ENCODE measurements around the gene IGF1R.
A peak's percentile ranks its signal among the peaks of the same experiment; 100 is the strongest.

IGF1R gene

GRCh38 chr15:98900356-98900755 is 252.0 kb downstream of the IGF1R start:
- CTCF ChIA-PET, result interaction anchor here (1.6 kb wide), 1 partner anchor 176 kb away, joined by 3 read pairs; no protein-coding TSS in a partner anchor
- no peak for DNase-seq (ENCODE audit: extremely low spot score)
- POLR2A ChIA-PET, result no interaction called here
- TF ChIP-seq CTCF (IDR thresholded peaks at IDR 0.05; ENCODE audit: control extremely low read depth, extremely low read depth, low read depth, missing control alignments), result no peak

GRCh38 chr15:98901434-98902072 is 253.2 kb downstream of the IGF1R start:
- TF ChIP-seq CTCF (IDR thresholded peaks at IDR 0.05; ENCODE audit: control extremely low read depth, extremely low read depth, low read depth, missing control alignments), result no peak
- DNase-seq (ENCODE audit: extremely low spot score), result no peak
- CTCF ChIA-PET, result interaction anchor here (0.9 to 1.6 kb wide), 2 partner anchors 20 to 175 kb away, joined by 3 read pairs; no protein-coding TSS in a partner anchor
- POLR2A ChIA-PET, result no interaction called here

GRCh38 chr15:98902931-98903330 is 254.6 kb downstream of the IGF1R start:
- CTCF ChIA-PET, result no interaction called here
- TF ChIP-seq CTCF (IDR thresholded peaks at IDR 0.05; ENCODE audit: control extremely low read depth, extremely low read depth, low read depth, missing control alignments), result no peak
- no peak for DNase-seq (ENCODE audit: extremely low spot score)
- POLR2A ChIA-PET, result no interaction called here

- DNase-seq (ENCODE audit: extremely low spot score), result no peak
- POLR2A ChIA-PET, result no interaction called here
- CTCF ChIA-PET, result interaction anchor here (2.0 to 2.5 kb wide), 2 partner anchors 22 to 124 kb away, joined by 9 to 14 read pairs; no protein-coding TSS in a partner anchor
- no peak for TF ChIP-seq CTCF (IDR thresholded peaks at IDR 0.05; ENCODE audit: control extremely low read depth, extremely low read depth, low read depth, missing control alignments)
These were observed 255.2 kb downstream of the IGF1R start for GRCh38 chr15:98903377-98904018.

- peak; percentile 52 for DNase-seq (ENCODE audit: extremely low spot score)
- CTCF ChIA-PET, result interaction anchor here (1.0 to 2.5 kb wide), 9 partner anchors 14 to 462 kb away, joined by 3 to 14 read pairs (median 4); no protein-coding TSS in a partner anchor
- TF ChIP-seq CTCF (IDR thresholded peaks at IDR 0.05; ENCODE audit: control extremely low read depth, extremely low read depth, low read depth, missing control alignments), result peak; percentile 31
- POLR2A ChIA-PET, result no interaction called here
These were observed 256.2 kb downstream of the IGF1R start for GRCh38 chr15:98904544-98904943.

GRCh38 chr15:98905963-98906711 is 257.8 kb downstream of the IGF1R start:
- TF ChIP-seq CTCF (IDR thresholded peaks at IDR 0.05; ENCODE audit: control extremely low read depth, extremely low read depth, low read depth, missing control alignments), result no peak
- POLR2A ChIA-PET, result no interaction called here
- CTCF ChIA-PET, result interaction anchor here (1.1 to 2.5 kb wide), 6 partner anchors 16 to 170 kb away, joined by 3 to 14 read pairs (median 4); no protein-coding TSS in a partner anchor
- DNase-seq (ENCODE audit: extremely low spot score), result no peak

All from GM10248 (cell line).